Measurements from ENCODE around the gene OTUD1.

The OTUD1 gene

GRCh38 chr10:23402856-23403255 is 36.0 kb upstream of the OTUD1 start:
- no peak for DNase-seq (ENCODE audit: low read depth in 1 of 2, low spot score in 1 of 2)
- TF ChIP-seq CTCF (IDR thresholded peaks at IDR 0.05; ENCODE audit: insufficient read depth, low read length), result no peak
- no peak for TF ChIP-seq SPI1 (IDR thresholded peaks at IDR 0.05; ENCODE audit: borderline replicate concordance, low read depth)
- no peak for TF ChIP-seq POLR2AphosphoS5 (IDR thresholded peaks at IDR 0.05; ENCODE audit: low read depth)
- TF ChIP-seq REST (IDR thresholded peaks at IDR 0.05; ENCODE audit: insufficient replicate concordance, low read depth), result no peak
- TF ChIP-seq GABPA (IDR thresholded peaks at IDR 0.05; ENCODE audit: low read depth), result no peak
- H3K27me3 ChIP-seq (ENCODE audit: insufficient read depth, poor library complexity, severe bottlenecking), result no peaks in the 10 kb centered on the region
- H3K4me3 ChIP-seq (replicated peaks; ENCODE audit: insufficient read depth, low read length), result no peak overlapping the region
- H3K27ac ChIP-seq (replicated peaks), result no peak overlapping the region

DNA sequence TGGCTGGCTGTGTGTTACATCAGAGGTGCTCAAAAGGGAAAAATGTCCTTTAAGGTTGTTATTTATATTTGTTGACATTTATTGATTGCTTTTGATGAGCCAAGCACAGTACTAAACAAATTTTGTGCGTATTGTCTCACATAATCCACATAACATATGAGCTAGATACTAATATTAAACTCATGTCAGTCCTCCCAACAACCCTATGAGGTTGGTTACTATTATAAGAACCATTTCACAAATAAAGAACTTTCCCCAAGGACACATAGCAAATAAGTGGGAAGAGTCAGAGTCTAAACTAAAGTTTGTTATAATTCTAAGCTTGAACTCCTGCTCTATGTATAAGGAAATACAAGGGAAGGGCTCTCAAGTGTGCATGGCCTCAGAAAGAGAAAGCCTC is 35.6 kb upstream of the OTUD1 start:
- Histone ChIP-seq H3K4me3 (replicated peaks; ENCODE audit: insufficient read depth, low read length) (no peak overlapping the region), H3K27me3 (ENCODE audit: insufficient read depth, poor library complexity, severe bottlenecking) (no peaks in the 10 kb centered on the region), H3K27ac (replicated peaks) (no peak overlapping the region)
- no peak for DNase-seq (ENCODE audit: low read depth in 1 of 2, low spot score in 1 of 2)
- TF ChIP-seq REST (IDR thresholded peaks at IDR 0.05; ENCODE audit: insufficient replicate concordance, low read depth) (no peak), GABPA (IDR thresholded peaks at IDR 0.05; ENCODE audit: low read depth) (no peak), POLR2AphosphoS5 (IDR thresholded peaks at IDR 0.05; ENCODE audit: low read depth) (no peak)

DNA sequence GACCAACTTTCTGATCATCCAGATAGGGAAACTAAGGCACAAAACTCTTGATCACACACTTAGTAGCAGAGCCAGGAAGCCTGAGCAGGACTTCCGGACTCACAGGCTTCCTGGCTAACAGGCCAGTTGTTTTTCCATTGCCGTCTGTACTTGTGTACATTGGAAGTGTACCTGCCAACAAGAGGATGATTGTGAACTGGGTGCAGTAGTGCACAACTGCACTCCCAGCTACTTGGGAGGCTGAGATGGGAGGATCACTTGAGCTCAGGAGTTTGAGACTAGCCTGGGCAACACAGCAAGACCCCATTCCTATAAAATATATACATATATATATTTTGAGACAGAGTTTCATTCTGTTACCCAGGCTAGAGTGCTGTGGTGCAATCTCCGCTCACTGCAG is 35.2 kb upstream of the OTUD1 start:
- Histone ChIP-seq H3K4me3 (replicated peaks; ENCODE audit: insufficient read depth, low read length) (no peak overlapping the region), H3K27me3 (ENCODE audit: insufficient read depth, poor library complexity, severe bottlenecking) (no peaks in the 10 kb centered on the region), H3K27ac (replicated peaks) (no peak overlapping the region)
- DNase-seq (ENCODE audit: low read depth in 1 of 2, low spot score in 1 of 2), result no peak
- TF ChIP-seq REST (IDR thresholded peaks at IDR 0.05; ENCODE audit: insufficient replicate concordance, low read depth), result no peak
- no peak for TF ChIP-seq SPI1 (IDR thresholded peaks at IDR 0.05; ENCODE audit: borderline replicate concordance, low read depth)
- no peak for TF ChIP-seq POLR2AphosphoS5 (IDR thresholded peaks at IDR 0.05; ENCODE audit: low read depth)
- no peak for TF ChIP-seq CTCF (IDR thresholded peaks at IDR 0.05; ENCODE audit: insufficient read depth, low read length)
- no peak for TF ChIP-seq GABPA (IDR thresholded peaks at IDR 0.05; ENCODE audit: low read depth)

All from HL-60 (cell line).